GM12892 (cell line): ENCODE data around the gene KIF20B.
A peak's percentile ranks its signal among the peaks of the same experiment; 100 is the strongest.
"Not testable (repeated sequence)": the region's sequence is repeated elsewhere in the genome, so short reads cannot be mapped to it uniquely, and the experiment has no call there.

Experiments
- DNase-seq: peaks from one replicate; pipeline ENCODE4 v3.0.0; 2011; ENCODE audit not compliant: insufficient read length
- FAIRE-seq: peaks from 2 replicates; lab custom pipeline; 2011; peaks lifted over from hg19 to GRCh38; lab: Jason Lieb, UNC
- POLR2A ChIP-seq: IDR thresholded peaks from 2 replicates; pipeline ENCODE4 v1.6.1; 2011; ENCODE audit warnings: low read depth, low read length, control low read depth
- POLR2AphosphoS5 ChIP-seq: IDR thresholded peaks from 2 replicates; pipeline ENCODE4 v1.6.1; 2011; ENCODE audit warnings: low read depth, low read length, control low read depth
- TAF1 ChIP-seq: IDR thresholded peaks from 2 replicates; pipeline ENCODE4 v1.6.1; 2011; ENCODE audit warnings: low read depth, mild to moderate bottlenecking, control low read depth, low read length, borderline replicate concordance

KIF20B gene

DNA sequence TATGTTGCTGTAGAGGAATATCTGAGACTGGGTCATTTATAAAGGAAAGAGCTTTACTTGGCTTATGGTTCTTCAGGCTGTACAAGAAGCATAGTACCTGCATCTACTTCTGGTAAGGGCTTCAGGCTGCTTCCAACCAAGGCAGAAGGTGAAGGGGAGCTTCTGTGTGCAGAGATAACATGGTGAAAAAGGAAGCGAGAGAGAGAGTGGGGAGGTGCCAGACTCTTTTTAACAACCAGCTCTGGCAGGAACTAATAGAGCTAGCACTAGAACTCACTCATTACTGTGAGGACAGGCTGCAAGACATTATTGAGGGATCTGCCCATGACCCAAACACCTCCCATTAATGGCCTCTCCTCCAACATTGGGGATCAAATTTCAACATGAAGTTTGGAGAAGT lies 94.5 kb downstream of the KIF20B start:
- DNase-seq (no peak), FAIRE-seq (no peak)
- TF ChIP-seq TAF1 (no peak), POLR2AphosphoS5 (no peak), POLR2A (no peak)

DNA sequence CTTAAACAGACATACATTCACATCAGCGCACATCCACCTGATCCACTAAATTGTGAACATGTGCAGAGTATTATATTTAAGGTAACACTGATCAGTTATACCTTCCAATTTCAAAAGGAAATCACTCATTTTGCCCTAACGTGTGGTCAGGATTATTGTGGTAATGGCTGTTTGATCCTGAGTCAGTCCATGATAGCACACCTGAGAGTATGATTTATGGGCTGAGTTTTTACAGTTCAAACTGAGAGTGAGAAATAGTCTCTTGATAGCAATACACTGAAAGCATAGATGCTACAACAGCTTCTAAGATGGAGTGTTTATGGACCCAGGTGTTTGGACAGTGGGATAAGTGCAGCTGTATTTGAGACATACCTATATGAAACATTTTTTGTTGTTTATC lies 96.7 kb downstream of the KIF20B start:
- TF ChIP-seq TAF1 (no peak), POLR2AphosphoS5 (no peak), POLR2A (no peak)
- FAIRE-seq (peak; percentile 70), DNase-seq (no peak)

DNA sequence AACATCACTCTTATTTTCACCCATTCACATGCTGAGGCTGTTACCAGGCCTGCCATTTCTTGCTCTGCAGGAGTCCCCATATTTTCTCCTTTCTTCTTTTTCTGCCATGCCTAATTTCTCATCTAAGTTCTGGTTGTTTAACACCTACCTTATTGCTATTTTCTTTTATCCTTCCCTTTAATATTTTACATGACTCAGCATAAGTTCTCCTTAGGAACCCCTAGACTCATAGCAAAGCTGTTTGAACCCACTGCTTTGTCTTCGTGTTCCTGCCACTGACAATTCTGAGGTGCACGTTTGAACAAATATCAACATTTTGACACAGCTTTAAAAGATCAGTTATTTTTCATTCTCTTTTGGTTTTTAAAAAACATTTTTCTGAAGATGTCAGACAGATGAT lies 98.2 kb downstream of the KIF20B start:
- TF ChIP-seq POLR2AphosphoS5 (no peak), POLR2A (no peak), TAF1 (no peak)
- DNase-seq (no peak), FAIRE-seq (no peak)

DNA sequence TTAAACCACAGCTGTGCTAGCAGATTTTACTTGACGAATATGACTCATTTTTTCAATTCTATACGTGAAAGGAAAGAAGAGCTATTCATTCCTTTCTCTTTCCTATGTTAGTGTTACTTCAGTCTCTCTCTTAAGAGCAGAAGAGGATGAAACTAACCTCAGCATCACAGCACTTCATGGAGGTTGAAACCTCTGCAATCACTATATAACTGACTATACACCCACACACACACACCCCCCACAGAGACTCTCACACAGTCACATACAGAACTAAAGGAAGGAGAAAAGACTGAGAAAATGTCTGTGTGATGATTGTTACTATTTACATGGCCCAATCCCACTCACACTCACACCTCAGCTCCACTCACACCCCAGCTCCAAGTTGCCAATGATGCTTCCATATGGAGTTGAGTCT lies 104.2 kb downstream of the KIF20B start:
- no peak for DNase-seq
- FAIRE-seq, result peak; percentile 69
- TF ChIP-seq POLR2AphosphoS5, result no peak
- TF ChIP-seq TAF1, result no peak
- no peak for TF ChIP-seq POLR2A

DNA sequence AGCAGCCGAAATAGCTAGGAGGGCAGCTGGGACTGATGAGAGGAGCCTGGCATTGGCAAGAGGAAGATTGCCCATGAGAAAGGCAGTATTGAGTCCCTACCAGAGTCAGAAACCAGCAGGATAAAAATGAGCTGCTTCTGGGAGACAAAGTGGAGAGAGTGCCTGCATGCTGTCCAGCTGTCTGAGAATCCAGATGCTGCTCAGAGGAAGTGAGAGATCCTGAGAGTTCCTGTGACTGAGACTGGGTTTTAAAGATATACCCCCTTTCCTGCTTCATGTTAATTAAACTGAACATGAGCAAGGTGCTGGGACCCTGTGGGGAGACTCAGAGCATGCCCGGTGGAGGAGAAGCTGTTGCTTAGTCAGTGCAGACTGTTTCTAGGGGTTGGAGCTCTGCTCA lies 107.5 kb downstream of the KIF20B start:
- TF ChIP-seq TAF1, result no peak
- TF ChIP-seq POLR2AphosphoS5, result no peak
- no peak for TF ChIP-seq POLR2A
- no peak for DNase-seq
- no peak for FAIRE-seq

DNA sequence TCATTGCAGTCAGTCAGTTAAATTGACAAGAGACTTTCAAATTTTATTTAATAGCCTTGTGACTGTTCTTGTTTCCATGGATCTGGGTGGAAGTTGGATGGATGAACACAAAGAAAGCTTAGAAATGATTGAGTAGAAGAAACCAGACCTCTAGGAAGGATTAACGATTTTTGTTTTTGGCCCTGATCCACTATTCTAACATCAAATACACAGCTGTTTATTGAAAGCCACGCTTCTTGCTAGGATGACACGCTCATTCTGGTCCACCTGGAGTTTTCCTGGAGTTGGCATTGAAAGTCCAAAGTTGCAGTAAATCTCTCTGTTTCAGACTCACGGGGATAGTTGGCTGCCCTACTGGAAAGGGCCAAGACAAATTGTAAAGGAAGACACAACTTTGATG lies 108.4 kb downstream of the KIF20B start:
- FAIRE-seq (no peak), DNase-seq (no peak)
- TF ChIP-seq TAF1 (no peak), POLR2A (no peak), POLR2AphosphoS5 (no peak)

DNA sequence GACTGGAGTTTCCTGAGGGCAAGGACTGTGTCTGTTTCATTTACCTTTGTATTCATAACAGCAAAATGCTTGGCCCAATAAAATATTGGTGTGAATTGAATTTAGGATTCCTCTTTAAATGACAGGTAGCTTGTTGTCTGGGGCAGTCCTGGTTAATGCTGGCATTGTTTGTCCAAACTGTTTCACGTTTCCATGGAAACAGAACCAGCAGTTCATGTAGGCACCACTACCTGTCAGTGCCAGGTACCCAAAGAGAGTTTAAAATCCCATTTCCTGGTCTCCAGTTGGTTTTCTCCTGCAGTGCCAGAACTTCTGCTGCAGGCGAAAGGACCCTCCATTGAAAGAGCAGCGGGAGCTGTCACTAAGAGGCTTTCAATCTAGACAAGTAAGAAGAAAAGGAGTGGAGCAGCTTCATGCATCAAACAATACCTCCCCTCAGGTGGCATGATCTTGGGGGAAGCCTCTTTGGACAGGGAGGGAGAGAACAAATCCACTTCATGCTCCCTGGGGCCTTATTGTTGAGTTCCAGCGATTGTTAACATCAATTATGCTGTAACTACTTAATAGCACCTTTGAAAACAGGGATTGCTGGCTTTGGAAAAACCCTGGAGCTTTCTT lies 109.6 kb downstream of the KIF20B start:
- DNase-seq, result no peak
- TF ChIP-seq POLR2A, result no peak
- no peak for TF ChIP-seq TAF1
- no peak for TF ChIP-seq POLR2AphosphoS5
- FAIRE-seq, result no peak

DNA sequence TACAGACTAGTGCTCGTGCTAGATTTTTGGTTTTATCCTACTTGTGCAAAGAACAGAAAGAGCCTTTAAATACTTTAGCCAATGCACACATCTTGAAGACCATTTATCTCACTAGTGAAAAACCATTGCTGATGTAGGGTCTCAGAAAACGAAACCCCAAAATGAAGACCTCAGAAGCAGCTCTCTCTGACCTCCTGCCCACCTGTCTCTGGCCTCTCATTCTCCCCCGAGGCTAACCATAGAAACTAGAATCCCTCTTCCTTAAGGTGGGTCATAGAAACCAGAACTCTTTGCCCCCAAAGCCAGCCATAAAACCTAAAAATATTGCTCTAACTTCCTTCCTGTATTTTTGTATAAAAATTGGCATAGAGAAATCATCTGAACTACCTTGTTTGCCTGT lies 112.2 kb downstream of the KIF20B start:
- DNase-seq, result no peak
- TF ChIP-seq POLR2A, result no peak
- no peak for TF ChIP-seq TAF1
- no peak for TF ChIP-seq POLR2AphosphoS5
- no peak for FAIRE-seq

DNA sequence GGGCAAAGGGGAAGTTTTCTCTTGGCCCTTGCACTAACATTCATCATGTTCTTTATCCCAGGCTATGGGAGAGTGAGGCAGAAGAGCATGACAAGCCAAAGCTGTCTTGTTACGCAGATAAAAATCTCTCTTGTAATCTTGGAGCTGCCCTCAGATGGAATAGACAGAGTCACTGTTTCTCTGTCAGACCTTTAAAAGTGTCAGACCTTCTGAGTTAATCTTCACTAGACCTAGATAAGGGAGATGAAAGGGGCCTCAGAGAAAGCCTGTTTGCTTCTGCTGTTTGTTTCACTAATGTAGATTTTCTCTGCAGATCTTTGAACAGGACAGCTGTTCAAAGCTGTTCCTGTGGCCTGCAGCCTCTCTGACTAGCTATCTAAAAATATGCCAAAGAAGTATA lies 112.9 kb downstream of the KIF20B start:
- TF ChIP-seq TAF1 (no peak), POLR2AphosphoS5 (no peak), POLR2A (no peak)
- DNase-seq (no peak), FAIRE-seq (peak; percentile 30)

DNA sequence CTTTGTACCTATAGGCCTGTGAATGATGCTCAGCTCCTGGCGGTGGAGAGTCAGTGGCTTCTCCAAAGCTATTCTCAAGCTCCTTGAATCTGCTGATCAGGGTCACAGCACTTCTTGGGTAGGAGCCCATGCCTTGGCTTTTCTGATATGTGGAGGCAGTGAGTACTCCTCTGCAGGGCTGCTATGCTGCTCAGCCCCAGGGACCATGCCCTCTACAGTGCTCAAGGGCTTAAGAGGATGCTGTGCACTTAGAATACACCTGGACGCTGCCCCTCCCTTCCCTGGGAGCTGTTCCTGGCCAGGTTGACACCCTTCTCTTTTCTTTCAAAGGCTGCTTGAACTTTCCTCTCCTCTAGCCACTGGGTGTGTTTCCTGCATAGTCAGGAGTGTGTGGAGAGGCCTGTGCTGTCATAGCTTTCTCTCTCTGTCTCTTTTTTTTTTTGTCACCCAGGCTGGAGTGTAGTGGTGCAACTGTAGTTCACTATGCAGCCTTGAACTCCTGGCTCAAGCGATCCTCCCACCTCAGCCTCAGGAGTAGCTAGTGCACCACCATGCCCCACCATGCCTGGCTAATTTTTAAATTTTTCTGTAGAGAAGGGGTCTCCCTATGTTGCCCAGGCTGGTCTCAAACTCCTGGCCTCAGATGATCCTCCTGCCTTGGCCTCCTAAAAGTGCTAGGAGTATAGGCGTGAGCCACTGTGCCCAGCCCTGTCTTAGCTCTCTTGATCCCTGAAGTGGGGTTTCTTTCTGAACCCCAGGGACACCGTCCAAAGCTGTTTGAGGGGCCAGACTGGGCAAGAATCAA lies 113.9 kb downstream of the KIF20B start:
- TF ChIP-seq TAF1 (no peak), POLR2AphosphoS5 (no peak), POLR2A (no peak)
- FAIRE-seq (no peak), DNase-seq (no peak)

DNA sequence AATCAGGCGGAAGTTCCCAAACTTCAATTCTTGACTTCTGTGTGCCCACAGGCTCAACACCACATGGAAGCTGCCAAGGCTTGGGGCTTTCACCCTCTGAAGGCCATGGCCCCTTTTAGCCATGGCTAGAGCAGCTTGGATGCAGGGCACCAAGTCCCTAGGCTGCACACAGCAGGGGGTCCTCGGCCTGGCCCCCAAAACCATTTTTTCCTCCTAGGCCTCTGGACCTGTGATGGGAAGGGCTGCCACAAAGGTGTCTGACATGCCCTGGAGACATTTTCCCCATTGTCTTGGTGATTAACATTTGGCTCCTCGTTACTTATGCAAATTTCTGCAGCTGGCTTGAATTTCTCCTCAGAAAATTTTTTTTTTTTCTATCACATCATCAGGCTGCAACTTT lies 117.6 kb downstream of the KIF20B start:
- DNase-seq, FAIRE-seq: not testable (repeated sequence)
